ENCODE measurements around the gene TANC2.
"Not testable (repeated sequence)": the region's sequence is repeated elsewhere in the genome, so short reads cannot be mapped to it uniquely, and the experiment has no call there.

TANC2 gene

DNA sequence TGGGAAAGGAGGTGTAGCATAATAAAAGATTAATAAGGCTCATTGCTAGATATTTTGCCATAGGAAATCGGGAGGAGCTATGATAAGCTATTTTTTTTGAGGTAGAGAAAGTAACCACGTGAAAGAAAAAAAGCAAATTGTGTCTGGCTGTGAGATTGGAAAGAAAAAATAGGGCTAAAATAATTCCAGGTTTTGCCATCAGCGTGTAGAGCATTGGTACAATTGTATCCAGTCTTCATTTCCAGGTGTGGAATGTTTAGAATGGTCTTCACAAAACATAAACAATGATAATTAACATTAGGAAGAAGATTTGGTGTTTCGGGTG is 1.1 kb downstream of the TANC2 start:
- CTCF ChIA-PET = interaction anchor here (0.6 to 2.6 kb wide), 6 partner anchors 9 to 265 kb away, joined by 3 to 14 read pairs (median 4); no protein-coding TSS in a partner anchor
- peak overlapping the region; percentile 83 for H3K4me3 ChIP-seq (ENCODE audit: low read depth, low read length)
- DNase-seq (ENCODE audit: low read depth, low spot score) = no peak
- POLR2A ChIA-PET = interaction anchor here (0.7 kb wide), 1 partner anchor 284 kb away, joined by 3 read pairs; no protein-coding TSS in a partner anchor
- TF ChIP-seq, protein P1, sequence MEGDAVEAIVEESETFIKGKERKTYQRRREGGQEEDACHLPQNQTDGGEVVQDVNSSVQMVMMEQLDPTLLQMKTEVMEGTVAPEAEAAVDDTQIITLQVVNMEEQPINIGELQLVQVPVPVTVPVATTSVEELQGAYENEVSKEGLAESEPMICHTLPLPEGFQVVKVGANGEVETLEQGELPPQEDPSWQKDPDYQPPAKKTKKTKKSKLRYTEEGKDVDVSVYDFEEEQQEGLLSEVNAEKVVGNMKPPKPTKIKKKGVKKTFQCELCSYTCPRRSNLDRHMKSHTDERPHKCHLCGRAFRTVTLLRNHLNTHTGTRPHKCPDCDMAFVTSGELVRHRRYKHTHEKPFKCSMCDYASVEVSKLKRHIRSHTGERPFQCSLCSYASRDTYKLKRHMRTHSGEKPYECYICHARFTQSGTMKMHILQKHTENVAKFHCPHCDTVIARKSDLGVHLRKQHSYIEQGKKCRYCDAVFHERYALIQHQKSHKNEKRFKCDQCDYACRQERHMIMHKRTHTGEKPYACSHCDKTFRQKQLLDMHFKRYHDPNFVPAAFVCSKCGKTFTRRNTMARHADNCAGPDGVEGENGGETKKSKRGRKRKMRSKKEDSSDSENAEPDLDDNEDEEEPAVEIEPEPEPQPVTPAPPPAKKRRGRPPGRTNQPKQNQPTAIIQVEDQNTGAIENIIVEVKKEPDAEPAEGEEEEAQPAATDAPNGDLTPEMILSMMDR (IDR thresholded peaks at IDR 0.05; ENCODE audit: insufficient read depth, low read length, missing control alignments) = no peak

DNA sequence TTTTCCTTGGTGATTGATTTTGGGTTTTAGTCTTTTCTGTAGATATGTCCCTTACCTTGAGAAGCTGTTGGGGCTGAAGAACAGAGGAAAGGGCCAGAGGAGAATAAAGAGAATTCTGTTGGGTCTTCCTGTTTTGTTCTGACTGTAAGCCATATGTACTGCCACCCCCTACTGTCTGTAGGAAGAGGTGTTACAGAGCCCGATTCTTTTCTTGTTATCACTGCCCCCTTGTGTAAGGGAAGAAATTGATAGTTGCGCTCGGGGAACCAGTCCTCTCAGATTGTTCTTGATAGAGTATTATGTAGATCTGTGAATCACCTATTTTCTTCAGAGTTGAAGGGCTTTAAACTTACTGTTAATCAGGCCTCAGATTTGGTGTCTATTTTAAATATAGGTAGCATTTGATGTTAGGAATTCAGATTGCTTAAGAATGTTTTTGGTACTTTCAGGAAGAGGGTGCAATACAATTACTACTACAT is 2.4 kb downstream of the TANC2 start:
- DNase-seq (ENCODE audit: low read depth, low spot score) = peak; percentile 71
- ChIA-PET CTCF (interaction anchor here (0.6 to 2.6 kb wide), 16 partner anchors 11 to 275 kb away, joined by 3 to 19 read pairs (median 4); no protein-coding TSS in a partner anchor), POLR2A (interaction anchor here (0.6 kb wide), 1 partner anchor 263 kb away, joined by 4 read pairs; no protein-coding TSS in a partner anchor)
- TF ChIP-seq, protein P1 (IDR thresholded peaks at IDR 0.05; ENCODE audit: insufficient read depth, low read length, missing control alignments) = peak; percentile 86
- H3K4me3 ChIP-seq (ENCODE audit: low read depth, low read length) = peak overlapping the region; percentile 83

DNA sequence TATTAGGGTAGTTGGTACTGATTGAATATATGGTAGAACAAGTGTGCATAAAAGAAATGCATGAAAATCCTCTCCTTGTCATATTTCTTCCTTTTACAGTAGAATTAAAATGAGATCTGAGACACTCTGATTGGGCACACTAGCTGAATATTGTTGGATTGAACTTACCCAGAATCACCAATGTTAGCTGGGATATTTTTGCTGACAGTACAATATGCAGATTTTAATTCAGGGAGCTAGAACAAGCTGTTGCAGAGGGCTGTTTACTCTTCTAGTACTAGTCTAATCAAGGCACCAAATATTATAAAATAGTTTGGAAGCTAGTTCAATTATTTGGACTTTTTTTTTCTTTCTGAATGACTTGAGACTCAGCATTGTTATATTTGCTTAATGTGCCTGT is 4.6 kb downstream of the TANC2 start:
- no peak for DNase-seq (ENCODE audit: low read depth, low spot score)
- CTCF ChIA-PET = interaction anchor here (0.7 to 1.5 kb wide), 10 partner anchors 9 to 436 kb away, joined by 3 to 5 read pairs (median 3); no protein-coding TSS in a partner anchor
- TF ChIP-seq, protein P1 (IDR thresholded peaks at IDR 0.05; ENCODE audit: insufficient read depth, low read length, missing control alignments) = no peak
- H3K4me3 ChIP-seq (ENCODE audit: low read depth, low read length) = no peak overlapping the region
- POLR2A ChIA-PET = interaction anchor here (0.9 kb wide), 1 partner anchor 146 kb away, joined by 3 read pairs; no protein-coding TSS in a partner anchor

DNA sequence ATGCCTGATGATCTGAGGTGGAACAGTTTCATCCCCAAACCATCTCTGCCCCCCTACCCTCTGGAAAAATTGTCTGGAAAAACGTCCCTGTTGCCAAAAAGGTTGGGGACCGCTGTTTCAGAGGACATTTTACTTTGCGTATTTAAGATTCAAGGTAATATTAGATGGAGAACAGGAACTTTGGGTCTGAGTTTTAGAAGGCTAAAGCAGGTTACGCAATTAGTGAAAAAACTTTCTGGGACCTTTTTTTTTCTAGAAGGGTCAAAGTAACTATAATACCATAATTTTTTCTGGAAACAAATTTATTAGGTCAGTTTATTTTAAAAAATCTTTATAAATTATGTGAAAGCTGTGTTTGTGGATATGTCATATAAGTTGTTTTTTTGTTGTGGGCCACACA is 5.8 kb downstream of the TANC2 start:
- TF ChIP-seq, protein P1 (IDR thresholded peaks at IDR 0.05; ENCODE audit: insufficient read depth, low read length, missing control alignments) = no peak
- no peak overlapping the region for H3K4me3 ChIP-seq (ENCODE audit: low read depth, low read length)
- ChIA-PET CTCF (interaction anchor here (1.0 kb wide), 1 partner anchor 269 kb away, joined by 3 read pairs; no protein-coding TSS in a partner anchor), POLR2A (no interaction called here)
- no peak for DNase-seq (ENCODE audit: low read depth, low spot score)

DNA sequence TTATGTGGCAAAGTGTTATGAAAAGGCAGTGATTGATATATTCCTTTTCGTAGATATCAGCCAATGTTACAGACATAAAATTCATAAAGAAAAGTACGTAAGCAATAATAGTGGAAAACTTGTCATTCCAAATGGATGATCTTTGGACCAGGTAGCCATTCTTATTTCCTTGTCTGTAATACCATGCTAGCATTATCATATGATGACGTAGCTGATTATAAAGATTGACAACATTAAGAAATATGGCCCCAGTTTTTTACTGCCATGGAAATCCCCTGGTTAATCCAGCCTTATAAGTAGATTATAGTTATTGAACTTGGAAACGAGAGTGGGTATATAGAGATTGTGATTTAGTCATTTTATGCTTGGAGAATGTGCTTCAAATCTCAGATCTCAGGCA is 8.8 kb downstream of the TANC2 start:
- H3K4me3 ChIP-seq (ENCODE audit: low read depth, low read length) = no peak overlapping the region
- no peak for DNase-seq (ENCODE audit: low read depth, low spot score)
- POLR2A ChIA-PET = interaction anchor here (0.6 kb wide), 1 partner anchor 258 kb away, joined by 3 read pairs; no protein-coding TSS in a partner anchor
- TF ChIP-seq, protein P1 (IDR thresholded peaks at IDR 0.05; ENCODE audit: insufficient read depth, low read length, missing control alignments) = no peak
- CTCF ChIA-PET = interaction anchor here (1.8 to 2.4 kb wide), 4 partner anchors 9 to 272 kb away, joined by 4 to 7 read pairs (median 5); partner anchors contain the start of gene TANC2

DNA sequence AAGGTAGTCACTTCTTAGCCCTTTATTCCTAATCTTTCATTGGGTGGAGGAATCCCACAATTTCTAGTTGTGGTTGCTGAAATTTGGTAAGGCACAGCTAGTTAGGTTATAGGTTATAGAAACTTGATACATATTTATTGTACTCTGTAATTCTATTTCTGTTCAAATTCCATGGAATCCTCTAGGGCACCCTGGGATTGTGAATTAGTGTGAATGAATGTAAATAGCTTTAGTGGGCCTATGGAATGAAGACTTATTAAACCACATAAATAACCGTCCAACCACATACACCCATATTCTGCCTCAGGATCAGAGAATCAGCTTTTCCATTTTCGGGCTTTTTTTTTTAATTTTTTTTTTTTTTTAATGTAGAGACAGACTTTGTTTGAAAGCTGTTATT is 9.2 kb downstream of the TANC2 start:
- no peak overlapping the region for H3K4me3 ChIP-seq (ENCODE audit: low read depth, low read length)
- no peak for DNase-seq (ENCODE audit: low read depth, low spot score)
- POLR2A ChIA-PET = interaction anchor here (0.6 to 0.8 kb wide), 3 partner anchors 9 to 285 kb away, joined by 3 read pairs; partner anchors contain the start of gene TANC2
- TF ChIP-seq, protein P1 (IDR thresholded peaks at IDR 0.05; ENCODE audit: insufficient read depth, low read length, missing control alignments) = no peak
- CTCF ChIA-PET = interaction anchor here (1.8 to 2.4 kb wide), 4 partner anchors 10 to 272 kb away, joined by 4 to 7 read pairs (median 5); partner anchors contain the start of gene TANC2

DNA sequence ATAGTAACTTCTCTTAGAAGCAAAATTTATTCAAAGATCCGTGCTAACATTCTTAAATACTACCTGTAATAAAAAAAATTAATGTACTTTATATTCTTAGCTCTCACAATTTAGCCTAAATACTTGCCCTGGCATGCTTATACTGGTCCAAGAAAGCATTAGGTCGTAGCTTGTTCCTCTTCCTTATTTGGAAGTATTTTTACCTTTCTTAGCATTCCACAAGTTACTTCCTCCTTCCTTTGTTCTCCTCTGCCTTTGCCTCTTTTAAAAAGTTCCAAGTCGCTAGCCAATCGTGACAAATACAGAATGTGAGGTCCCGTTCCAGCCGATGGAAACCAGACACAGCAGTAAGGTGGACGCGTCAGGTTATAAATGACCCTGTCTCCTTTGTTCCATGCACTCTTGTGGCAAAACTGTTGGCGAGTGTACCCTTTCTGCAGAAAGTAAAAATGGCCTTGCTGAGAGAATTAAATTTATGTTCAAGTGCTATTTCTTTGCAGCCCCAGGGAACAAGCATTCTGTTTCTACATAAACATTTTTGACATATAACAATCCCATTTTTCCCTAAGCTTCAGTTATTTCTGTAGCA is 10.7 kb downstream of the TANC2 start:
- POLR2A ChIA-PET; H3K4me3 ChIP-seq (ENCODE audit: low read depth, low read length); DNase-seq (ENCODE audit: low read depth, low spot score): not testable (repeated sequence)
- CTCF ChIA-PET = interaction anchor here (1.8 kb wide), 1 partner anchor 274 kb away, joined by 4 read pairs; no protein-coding TSS in a partner anchor
